CD8-positive, alpha-beta memory T cell (primary cell): ENCODE measurements around the gene TNFRSF4. TPM values are rescaled to one million over a fixed set of nuclear protein-coding genes. Genes with fewer than 3 reads are reported as not detected.

Experiments
- CTCF ChIA-PET: fragments of 350-600 bp; sonication (Branson Sonifier 250); formaldehyde crosslinking; loops from one replicate; lab custom pipeline; 2021; ENCODE audit warnings: antibody characterized with exemption; lab: Charles Lee
- POLR2A ChIA-PET: fragments of 350-600 bp; sonication (Branson Sonifier 250); formaldehyde crosslinking; loops from one replicate; lab custom pipeline; 2021; ENCODE audit warnings: antibody characterized with exemption; lab: Charles Lee
- DNase-seq, 5 donors: peaks; one replicate each; pipeline versions ENCODE4 v3.0.0 to v3.0.0-alpha.2; 2020 to 2022; ENCODE audit warnings: mixed read lengths in 1 of 5
- H3K27ac ChIP-seq: one replicate; pipeline ENCODE4 v1.7.0; 2013; ENCODE audit warnings: low read depth, mild to moderate bottlenecking, low read length, moderate library complexity
- H3K27me3 ChIP-seq: 2 replicates; pipeline ENCODE4 v1.7.0; 2013; ENCODE audit warnings: low read length, mild to moderate bottlenecking; ENCODE audit not compliant: insufficient read depth, poor library complexity, severe bottlenecking
- H3K36me3 ChIP-seq: 2 replicates; pipeline ENCODE4 v1.7.0; 2013; ENCODE audit warnings: mild to moderate bottlenecking, low read length, moderate library complexity; ENCODE audit not compliant: insufficient read depth
- H3K4me1 ChIP-seq: 2 replicates; pipeline ENCODE4 v1.7.0; 2013; ENCODE audit warnings: mild to moderate bottlenecking, low read length, moderate library complexity; ENCODE audit not compliant: insufficient read depth
- H3K4me3 ChIP-seq: 2 replicates; pipeline ENCODE4 v1.7.0; 2013; ENCODE audit warnings: mild to moderate bottlenecking, low read length
- H3K9me3 ChIP-seq: 2 replicates; pipeline ENCODE4 v1.7.0; 2013; ENCODE audit warnings: mild to moderate bottlenecking, low read length
- H3K27ac Mint-ChIP-seq, 8 donors: one replicate each; pipeline ENCODE4 v1.8.0; 2020 to 2021; ENCODE audit warnings: mixed read lengths in 8 of 8, mild to moderate bottlenecking in 6 of 8, inconsistent platforms in 3 of 8, moderate library complexity in 3 of 8
- H3K27me3 Mint-ChIP-seq, 2 donors: one replicate each; pipeline ENCODE4 v1.8.0; 2020 to 2021; ENCODE audit warnings: mixed read lengths in 2 of 2, mild to moderate bottlenecking in 1 of 2, moderate library complexity in 1 of 2
- H3K36me3 Mint-ChIP-seq, 3 donors: one replicate each; pipeline ENCODE4 v1.8.0; 2020 to 2021; ENCODE audit warnings: mixed read lengths in 3 of 3, inconsistent platforms in 1 of 3, mild to moderate bottlenecking in 1 of 3
- H3K4me1 Mint-ChIP-seq, 3 donors: one replicate each; pipeline ENCODE4 v1.8.0; 2020 to 2021; ENCODE audit warnings: mixed read lengths in 3 of 3, inconsistent platforms in 1 of 3, mild to moderate bottlenecking in 1 of 3
- H3K4me3 Mint-ChIP-seq, 7 donors: one replicate each; pipeline ENCODE4 v1.8.0; 2020 to 2021; ENCODE audit warnings: mixed read lengths in 7 of 7, mild to moderate bottlenecking in 6 of 7, moderate library complexity in 4 of 7, inconsistent platforms in 2 of 7
- H3K9me3 Mint-ChIP-seq, 5 donors: one replicate each; pipeline ENCODE4 v1.8.0; 2020 to 2022; ENCODE audit warnings: mixed read lengths in 5 of 5, mild to moderate bottlenecking in 3 of 5, moderate library complexity in 2 of 5, inconsistent platforms in 1 of 5
- polyA plus RNA-seq: library from polyadenylated mRNA; unstranded; fragments of 300-500 nt; fragmentation: Illumina TruSeq; gene quantifications from one replicate; pipeline ENCODE4 v1.2.3, GENCODE V29; 2021
- total RNA-seq, 2 experiments: library from RNA; stranded (reverse); gene quantifications; one replicate each; pipeline ENCODE4 v1.2.3, GENCODE V29; 2021

Gene TNFRSF4
- total and polyA plus RNA-seq, 3 experiments from 2014 or later, result 1.9 to 193 (median 180) TPM

DNA sequence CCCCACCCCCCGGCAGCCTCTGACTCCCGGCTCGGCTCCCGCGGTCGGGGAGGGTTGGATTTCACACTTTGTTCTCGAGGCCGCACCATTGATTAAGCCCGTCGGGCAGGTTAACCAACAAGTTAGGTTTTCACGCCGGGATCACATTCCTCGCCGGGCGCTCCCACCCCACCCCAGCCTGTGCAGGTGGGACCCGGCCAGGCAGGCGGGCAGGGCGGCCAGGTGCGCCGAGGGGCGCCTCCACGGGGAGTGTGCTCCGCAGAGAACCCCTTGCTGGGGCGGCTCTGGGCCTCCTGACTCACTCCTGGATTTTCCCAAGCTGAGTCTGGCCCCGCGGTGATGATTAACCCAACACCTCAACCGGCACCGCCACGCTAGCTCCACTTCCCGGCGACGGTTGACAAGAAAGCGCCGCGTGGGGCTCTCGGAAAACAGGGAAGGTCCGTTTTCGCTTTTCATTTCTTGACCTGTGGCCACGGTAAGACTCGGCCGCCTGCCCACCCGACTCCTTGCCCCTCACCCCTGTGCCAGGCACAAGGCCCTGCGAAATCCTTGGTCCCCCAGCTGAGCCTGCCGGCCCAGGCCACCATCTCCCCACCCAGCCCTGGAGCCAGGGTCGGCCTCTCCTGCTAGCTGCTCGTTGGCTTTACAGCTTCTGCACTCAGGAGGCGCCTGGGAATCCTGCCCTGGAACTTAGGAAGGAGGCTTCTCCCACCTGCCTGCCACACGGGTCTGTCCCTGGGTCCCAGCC lies 49.1 kb downstream of the TNFRSF4 start:
- Mint-ChIP-seq H3K4me1 (peaks cover 0 to 4% (median 1%) of the 10 kb centered on the region in 3 donors), H3K27me3 (peaks cover 0 to 5% of the 10 kb centered on the region in 2 donors), H3K9me3 (no peaks in the 10 kb centered on the region), H3K27ac (no peak overlapping the region), H3K36me3 (no peaks in the 10 kb centered on the region), H3K4me3 (no peak overlapping the region)
- ChIA-PET POLR2A (no interaction called here), CTCF (interaction anchor here (0.6 kb wide), 1 partner anchor 12 kb away, joined by 3 read pairs; no protein-coding TSS in a partner anchor)
- Histone ChIP-seq H3K4me3 (no peak overlapping the region), H3K36me3 (no peaks in the 10 kb centered on the region), H3K27me3 (no peaks in the 10 kb centered on the region), H3K27ac (no peak overlapping the region), H3K4me1 (no peaks in the 10 kb centered on the region), H3K9me3 (no peaks in the 10 kb centered on the region)
- no peak for DNase-seq

- no peaks in the 10 kb centered on the region for H3K9me3 ChIP-seq
- H3K4me1 ChIP-seq, result no peaks in the 10 kb centered on the region
- H3K27me3 ChIP-seq, result no peaks in the 10 kb centered on the region
- Mint-ChIP-seq H3K27me3 (peaks cover 0 to 4% of the 10 kb centered on the region in 2 donors), H3K4me1 (peaks cover 0 to 4% (median 0%) of the 10 kb centered on the region in 3 donors), H3K27ac (no peak overlapping the region), H3K4me3 (peak overlapping the region in 1 of 7 donors; percentile 27), H3K36me3 (no peaks in the 10 kb centered on the region), H3K9me3 (no peaks in the 10 kb centered on the region)
- H3K36me3 ChIP-seq, result no peaks in the 10 kb centered on the region
- H3K4me3 ChIP-seq, result no peak overlapping the region
- H3K27ac ChIP-seq, result no peak overlapping the region
- POLR2A ChIA-PET, result no interaction called here
- CTCF ChIA-PET, result no interaction called here
- DNase-seq, result no peak
These were observed 49.6 kb downstream of the TNFRSF4 start for GRCh38 chr1:1164361-1164700.

GRCh38 chr1:1163538-1164070 lies 50.3 kb downstream of the TNFRSF4 start:
- Histone ChIP-seq H3K36me3 (no peaks in the 10 kb centered on the region), H3K27me3 (no peaks in the 10 kb centered on the region), H3K4me1 (peaks cover under 1% of the 10 kb centered on the region), H3K27ac (no peak overlapping the region), H3K4me3 (no peak overlapping the region), H3K9me3 (no peaks in the 10 kb centered on the region)
- Mint-ChIP-seq H3K27me3 (peaks cover 0 to 4% of the 10 kb centered on the region in 2 donors), H3K9me3 (no peaks in the 10 kb centered on the region), H3K4me1 (peaks cover 0 to 4% (median 0%) of the 10 kb centered on the region in 3 donors), H3K4me3 (peak overlapping the region in 1 of 7 donors; percentile 27), H3K27ac (no peak overlapping the region), H3K36me3 (no peaks in the 10 kb centered on the region)
- ChIA-PET CTCF (no interaction called here), POLR2A (no interaction called here)
- DNase-seq, result no peak

GRCh38 chr1:1162597-1163537 lies 51.1 kb downstream of the TNFRSF4 start:
- POLR2A ChIA-PET, result no interaction called here
- peaks cover 5% of the 10 kb centered on the region for H3K4me1 ChIP-seq
- H3K4me3 ChIP-seq, result no peak overlapping the region
- Mint-ChIP-seq H3K9me3 (no peaks in the 10 kb centered on the region), H3K27ac (peak overlapping the region in 1 of 8 donors; percentile 73), H3K36me3 (no peaks in the 10 kb centered on the region), H3K27me3 (peaks cover 0 to 4% of the 10 kb centered on the region in 2 donors), H3K4me3 (no peak overlapping the region), H3K4me1 (peaks cover 0 to 4% (median 0%) of the 10 kb centered on the region in 3 donors)
- no peak for DNase-seq
- no peaks in the 10 kb centered on the region for H3K27me3 ChIP-seq
- CTCF ChIA-PET, result no interaction called here
- no peak overlapping the region for H3K27ac ChIP-seq
- no peaks in the 10 kb centered on the region for H3K36me3 ChIP-seq
- no peaks in the 10 kb centered on the region for H3K9me3 ChIP-seq

- CTCF ChIA-PET, result no interaction called here
These were observed 52.3 kb downstream of the TNFRSF4 start for GRCh38 chr1:1161683-1162079.

More at GRCh38 chr1:1161683-1162079, 52.3 kb downstream of the TNFRSF4 start:
- Mint-ChIP-seq H3K27ac (no peak overlapping the region), H3K9me3 (no peaks in the 10 kb centered on the region), H3K4me1 (peaks cover 0 to 4% (median 0%) of the 10 kb centered on the region in 3 donors), H3K27me3 (peaks cover 0 to 4% of the 10 kb centered on the region in 2 donors), H3K36me3 (no peaks in the 10 kb centered on the region), H3K4me3 (no peak overlapping the region)
- Histone ChIP-seq H3K27ac (no peak overlapping the region), H3K4me1 (peaks cover 5% of the 10 kb centered on the region), H3K36me3 (no peaks in the 10 kb centered on the region), H3K4me3 (no peak overlapping the region), H3K27me3 (no peaks in the 10 kb centered on the region), H3K9me3 (no peaks in the 10 kb centered on the region)
- DNase-seq, result no peak
- POLR2A ChIA-PET, result no interaction called here

Other genes starting within 250 kb of the TNFRSF4 start
- gene PLEKHN1, start 247.7 kb downstream of the TNFRSF4 start, total RNA-seq, result 1 to 10 TPM; 2.7 to 3.5 TPM
- 0.49 TPM for gene PLEKHN1, start 247.7 kb downstream of the TNFRSF4 start, polyA plus RNA-seq
- gene PERM1, start 232.1 kb downstream of the TNFRSF4 start, total RNA-seq, result not detected
- gene PERM1, start 232.1 kb downstream of the TNFRSF4 start, polyA plus RNA-seq, result not detected
- under 1 TPM; 0.24 to 0.62 TPM for gene HES4, start 214.1 kb downstream of the TNFRSF4 start, total RNA-seq
- gene HES4, start 214.1 kb downstream of the TNFRSF4 start, polyA plus RNA-seq, result not detected
- 10 to 100 TPM; 16.9 to 20.4 TPM for gene ISG15, start 200.7 kb downstream of the TNFRSF4 start, total RNA-seq
- 250 TPM for gene ISG15, start 200.7 kb downstream of the TNFRSF4 start, polyA plus RNA-seq
- 1 to 10 TPM; 7.1 to 8.0 TPM for gene AGRN, start 194.0 kb downstream of the TNFRSF4 start, total RNA-seq
- gene AGRN, start 194.0 kb downstream of the TNFRSF4 start, polyA plus RNA-seq, result not detected
- gene RNF223, start 139.8 kb downstream of the TNFRSF4 start, total RNA-seq, result not detected
- not detected for gene RNF223, start 139.8 kb downstream of the TNFRSF4 start, polyA plus RNA-seq
- gene C1orf159, start 98.1 kb downstream of the TNFRSF4 start, total RNA-seq, result 10 to 100 TPM; 18.7 to 20.8 TPM
- 7.9 TPM for gene C1orf159, start 98.1 kb downstream of the TNFRSF4 start, polyA plus RNA-seq
- not detected for gene TTLL10, start 40.3 kb downstream of the TNFRSF4 start, total RNA-seq
- gene TTLL10, start 40.3 kb downstream of the TNFRSF4 start, polyA plus RNA-seq, result not detected
- gene TNFRSF18, start 7.6 kb downstream of the TNFRSF4 start, total RNA-seq, result 10 to 100 TPM; 91.0 to 97.1 TPM
- 2.0 TPM for gene TNFRSF18, start 7.6 kb downstream of the TNFRSF4 start, polyA plus RNA-seq
- gene SDF4, start 17.8 kb upstream of the TNFRSF4 start, total RNA-seq, result 100 to 1,000 TPM; 158 to 169 TPM
- 108 TPM for gene SDF4, start 17.8 kb upstream of the TNFRSF4 start, polyA plus RNA-seq
- gene B3GALT6, start 18.1 kb upstream of the TNFRSF4 start, total RNA-seq, result 10 to 100 TPM; 23.7 to 24.1 TPM
- 16.4 TPM for gene B3GALT6, start 18.1 kb upstream of the TNFRSF4 start, polyA plus RNA-seq
- gene C1QTNF12, start 32.6 kb upstream of the TNFRSF4 start, total RNA-seq, result 1 to 10 TPM in 1 of 2 experiments, under 1 TPM in 1; 0.51 to 1.1 TPM
- gene C1QTNF12, start 32.6 kb upstream of the TNFRSF4 start, polyA plus RNA-seq, result not detected
- gene UBE2J2, start 59.7 kb upstream of the TNFRSF4 start, total RNA-seq, result 10 to 100 TPM; 76.7 to 79.3 TPM
- 79.7 TPM for gene UBE2J2, start 59.7 kb upstream of the TNFRSF4 start, polyA plus RNA-seq
- 1 to 10 TPM; 2.9 to 5.0 TPM for gene SCNN1D, start 66.3 kb upstream of the TNFRSF4 start, total RNA-seq
- gene SCNN1D, start 66.3 kb upstream of the TNFRSF4 start, polyA plus RNA-seq, result 0.09 TPM
- gene ACAP3, start 93.8 kb upstream of the TNFRSF4 start, total RNA-seq, result 10 to 100 TPM; 36.4 to 38.8 TPM
- gene ACAP3, start 93.8 kb upstream of the TNFRSF4 start, polyA plus RNA-seq, result 6.9 TPM
- gene PUSL1, start 94.4 kb upstream of the TNFRSF4 start, total RNA-seq, result 10 to 100 TPM; 32.9 to 34.3 TPM
- gene PUSL1, start 94.4 kb upstream of the TNFRSF4 start, polyA plus RNA-seq, result 22.0 TPM
- gene INTS11, start 110.5 kb upstream of the TNFRSF4 start, total RNA-seq, result 100 to 1,000 TPM; 117 to 118 TPM
- 70.5 TPM for gene INTS11, start 110.5 kb upstream of the TNFRSF4 start, polyA plus RNA-seq
- gene CPTP, start 110.6 kb upstream of the TNFRSF4 start, total RNA-seq, result 10 to 100 TPM; 17.6 to 18.3 TPM
- gene CPTP, start 110.6 kb upstream of the TNFRSF4 start, polyA plus RNA-seq, result 23.6 TPM
- under 1 TPM; 0.53 to 0.62 TPM for gene TAS1R3, start 117.1 kb upstream of the TNFRSF4 start, total RNA-seq
- gene TAS1R3, start 117.1 kb upstream of the TNFRSF4 start, polyA plus RNA-seq, result 0.28 TPM
- 10 to 100 TPM; 39.7 to 41.1 TPM for gene DVL1, start 135.3 kb upstream of the TNFRSF4 start, total RNA-seq
- 1.6 TPM for gene DVL1, start 135.3 kb upstream of the TNFRSF4 start, polyA plus RNA-seq
- under 1 TPM; 0.26 to 0.29 TPM for gene MXRA8, start 144.4 kb upstream of the TNFRSF4 start, total RNA-seq
- gene MXRA8, start 144.4 kb upstream of the TNFRSF4 start, polyA plus RNA-seq, result 0.61 TPM
- gene AURKAIP1, start 161.1 kb upstream of the TNFRSF4 start, total RNA-seq, result 100 to 1,000 TPM; 159 to 169 TPM
- gene AURKAIP1, start 161.1 kb upstream of the TNFRSF4 start, polyA plus RNA-seq, result 157 TPM
- 100 to 1,000 TPM; 119 to 124 TPM for gene CCNL2, start 185.2 kb upstream of the TNFRSF4 start, total RNA-seq
- gene CCNL2, start 185.2 kb upstream of the TNFRSF4 start, polyA plus RNA-seq, result 29.0 TPM
- 100 to 1,000 TPM; 206 to 208 TPM for gene MRPL20, start 193.1 kb upstream of the TNFRSF4 start, total RNA-seq
- gene MRPL20, start 193.1 kb upstream of the TNFRSF4 start, polyA plus RNA-seq, result 198 TPM
- not detected for gene ANKRD65, start 207.1 kb upstream of the TNFRSF4 start, total RNA-seq
- not detected for gene ANKRD65, start 207.1 kb upstream of the TNFRSF4 start, polyA plus RNA-seq
- under 1 TPM in 1 of 2 experiments, not detected in 1; 0.31 TPM for gene VWA1, start 221.5 kb upstream of the TNFRSF4 start, total RNA-seq
- gene VWA1, start 221.5 kb upstream of the TNFRSF4 start, polyA plus RNA-seq, result not detected
- gene ATAD3C, start 235.5 kb upstream of the TNFRSF4 start, total RNA-seq, result 1 to 10 TPM in 1 of 2 experiments, under 1 TPM in 1; 0.53 to 1.9 TPM
- 4.3 TPM for gene ATAD3C, start 235.5 kb upstream of the TNFRSF4 start, polyA plus RNA-seq